Effector memory CD4-positive, alpha-beta T cell (primary cell): ENCODE data around the gene HSF5.

Experiments
- DNase-seq, 3 donors: peaks; one replicate each; pipeline ENCODE4 v3.0.0-alpha.2; 2020
- H3K27ac ChIP-seq: 2 replicates; pipeline ENCODE4 v1.7.0; 2013; ENCODE audit warnings: mild to moderate bottlenecking, low read length, moderate library complexity; ENCODE audit not compliant: insufficient read depth, poor library complexity, severe bottlenecking
- H3K27me3 ChIP-seq: replicated peaks from 2 replicates; pipeline ENCODE4 v1.7.0; 2013; ENCODE audit warnings: mild to moderate bottlenecking, low read length; ENCODE audit not compliant: insufficient read depth, control insufficient read depth, poor library complexity, severe bottlenecking
- H3K36me3 ChIP-seq: 2 replicates; pipeline ENCODE4 v1.7.0; 2013; ENCODE audit warnings: mild to moderate bottlenecking, low read length, moderate library complexity; ENCODE audit not compliant: control insufficient read depth, insufficient read depth
- H3K4me1 ChIP-seq: 2 replicates; pipeline ENCODE4 v1.7.0; 2013; ENCODE audit warnings: low read length, mild to moderate bottlenecking; ENCODE audit not compliant: control insufficient read depth, insufficient read depth, poor library complexity, severe bottlenecking
- H3K4me3 ChIP-seq: 2 replicates; pipeline ENCODE4 v1.7.0; 2013; ENCODE audit warnings: low read length, low read depth, mild to moderate bottlenecking; ENCODE audit not compliant: insufficient read depth, poor library complexity, severe bottlenecking
- H3K9me3 ChIP-seq: 2 replicates; pipeline ENCODE4 v1.7.0; 2013; ENCODE audit warnings: mild to moderate bottlenecking, low read length, moderate library complexity; ENCODE audit not compliant: control insufficient read depth

HSF5 gene

DNA sequence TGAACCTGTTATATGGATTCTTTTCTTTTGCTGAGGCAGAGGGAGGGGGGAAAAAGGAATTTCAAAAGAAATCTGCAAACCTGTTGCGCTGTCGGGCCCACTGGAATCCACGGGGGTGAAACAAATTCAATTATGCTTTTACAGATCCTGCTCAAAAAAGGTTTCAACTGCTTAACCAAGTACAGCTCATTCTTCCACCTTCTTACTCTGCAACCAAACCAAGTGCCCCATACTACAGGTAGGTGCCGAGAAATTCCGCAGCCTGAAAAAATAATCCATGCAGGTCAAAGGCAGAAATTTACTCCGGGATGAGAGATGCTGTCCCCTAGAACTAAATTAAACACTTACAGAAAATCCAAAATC, 71.3 kb downstream of the HSF5 start:
- DNase-seq: no peak
- Histone ChIP-seq H3K27ac (no peak overlapping the region), H3K4me1 (no peaks in the 10 kb centered on the region), H3K27me3 (no peaks in the 10 kb centered on the region), H3K9me3 (no peaks in the 10 kb centered on the region), H3K36me3 (no peaks in the 10 kb centered on the region), H3K4me3 (no peak overlapping the region)

DNA sequence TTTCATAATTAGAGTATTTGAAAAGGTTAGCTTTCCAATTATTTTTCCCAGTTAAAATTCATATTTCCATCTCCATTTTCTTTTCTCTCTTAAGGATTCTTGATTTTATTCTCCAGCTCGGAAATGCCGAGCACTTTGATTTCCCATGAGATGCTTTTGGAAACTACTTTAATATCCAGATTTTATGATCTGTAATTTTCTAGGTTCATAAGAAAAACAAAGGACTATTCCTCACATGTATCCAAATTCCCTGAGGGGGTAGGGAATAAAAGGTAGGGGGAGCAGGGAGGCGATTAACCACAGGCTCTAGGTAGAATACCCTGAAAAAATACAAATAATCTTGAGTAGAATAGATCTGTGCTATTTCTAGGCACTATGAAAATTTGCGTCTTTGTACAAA, 71.8 kb downstream of the HSF5 start:
- Histone ChIP-seq H3K9me3 (no peaks in the 10 kb centered on the region), H3K27me3 (no peaks in the 10 kb centered on the region), H3K4me3 (no peak overlapping the region), H3K27ac (no peak overlapping the region), H3K4me1 (no peaks in the 10 kb centered on the region), H3K36me3 (no peaks in the 10 kb centered on the region)
- DNase-seq: no peak

DNA sequence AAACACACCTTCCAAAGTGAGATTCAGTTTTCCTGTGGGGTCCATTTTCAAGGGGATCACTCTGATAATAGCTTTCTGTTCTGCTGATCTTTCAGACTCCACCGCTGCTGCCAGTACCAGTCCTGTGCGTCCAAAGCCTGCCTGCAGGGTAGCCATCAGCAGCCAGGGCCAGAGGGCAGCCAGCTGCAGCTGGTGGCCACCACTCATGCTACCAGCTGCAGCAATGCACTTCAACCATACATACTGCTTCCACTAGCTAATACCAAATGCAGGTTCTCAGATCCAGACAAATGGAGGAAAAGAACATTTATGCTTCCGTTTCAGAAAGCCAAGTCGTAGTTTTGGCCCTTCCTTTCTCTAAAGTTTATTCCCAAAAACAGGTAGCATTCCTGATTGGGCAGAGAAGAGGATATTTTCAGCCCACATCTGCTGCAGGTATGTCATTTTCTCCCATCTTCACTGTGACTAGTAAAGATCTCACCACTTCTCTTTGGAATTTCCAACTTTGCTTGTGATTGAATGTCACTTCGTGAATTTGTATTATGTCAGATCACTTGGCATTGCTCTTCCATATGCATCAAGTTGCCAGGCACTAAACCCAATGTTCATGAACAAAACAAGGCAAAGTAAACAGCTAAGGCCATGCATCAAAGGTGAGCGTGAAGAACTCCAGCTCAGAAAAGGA, 72.7 kb downstream of the HSF5 start:
- no peak overlapping the region for H3K27ac ChIP-seq
- no peaks in the 10 kb centered on the region for H3K36me3 ChIP-seq
- H3K9me3 ChIP-seq: no peaks in the 10 kb centered on the region
- no peak overlapping the region for H3K4me3 ChIP-seq
- DNase-seq: no peak
- no peaks in the 10 kb centered on the region for H3K27me3 ChIP-seq
- H3K4me1 ChIP-seq: no peaks in the 10 kb centered on the region

DNA sequence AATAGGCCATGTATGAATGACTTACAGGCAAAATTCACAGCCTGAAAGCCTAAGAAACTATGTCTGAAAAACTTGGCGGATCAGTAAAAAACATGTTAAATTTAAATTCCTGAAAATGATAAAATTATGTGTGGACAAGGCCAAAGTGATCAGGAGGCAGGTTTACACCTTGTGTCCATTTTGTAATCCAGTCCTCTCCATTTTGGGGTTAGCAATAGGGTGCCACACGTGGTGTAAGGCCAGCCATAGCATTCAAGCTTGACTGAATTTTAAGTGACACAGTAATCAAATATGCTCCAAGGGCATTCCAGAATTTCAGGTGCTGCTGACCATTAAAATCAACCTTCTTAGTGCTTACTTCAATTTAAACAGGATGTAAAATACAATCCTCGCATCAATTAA, 73.6 kb downstream of the HSF5 start:
- H3K4me3 ChIP-seq: no peak overlapping the region
- no peaks in the 10 kb centered on the region for H3K27me3 ChIP-seq
- no peak overlapping the region for H3K27ac ChIP-seq

DNA sequence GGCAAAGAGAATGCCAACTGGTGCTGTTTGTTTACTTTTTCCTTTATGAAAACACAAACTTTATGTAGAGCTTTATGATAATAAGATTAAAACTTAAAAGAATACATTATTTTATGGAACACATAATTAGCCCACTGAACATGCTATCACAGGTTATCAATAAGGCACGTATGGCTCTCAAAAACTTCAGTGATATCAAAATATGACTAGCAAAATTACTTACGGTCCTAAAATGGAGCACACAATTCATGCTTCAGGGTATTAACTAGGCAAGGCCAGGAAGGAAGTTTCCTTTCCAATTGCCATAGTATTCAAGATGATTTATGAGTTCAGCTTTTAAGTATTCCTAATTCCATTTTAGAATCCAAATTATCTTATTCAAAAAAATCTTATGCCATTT, 74.5 kb downstream of the HSF5 start:
- no peak for DNase-seq
- H3K27ac ChIP-seq: no peak overlapping the region
- no peaks in the 10 kb centered on the region for H3K36me3 ChIP-seq
- H3K4me1 ChIP-seq: no peaks in the 10 kb centered on the region
- H3K27me3 ChIP-seq: no peaks in the 10 kb centered on the region
- no peak overlapping the region for H3K4me3 ChIP-seq
- no peaks in the 10 kb centered on the region for H3K9me3 ChIP-seq

More for the DNA sequence above, 73.6 kb downstream of the HSF5 start:
- Histone ChIP-seq H3K36me3 (no peaks in the 10 kb centered on the region), H3K9me3 (no peaks in the 10 kb centered on the region), H3K4me1 (no peaks in the 10 kb centered on the region)
- DNase-seq: no peak

DNA sequence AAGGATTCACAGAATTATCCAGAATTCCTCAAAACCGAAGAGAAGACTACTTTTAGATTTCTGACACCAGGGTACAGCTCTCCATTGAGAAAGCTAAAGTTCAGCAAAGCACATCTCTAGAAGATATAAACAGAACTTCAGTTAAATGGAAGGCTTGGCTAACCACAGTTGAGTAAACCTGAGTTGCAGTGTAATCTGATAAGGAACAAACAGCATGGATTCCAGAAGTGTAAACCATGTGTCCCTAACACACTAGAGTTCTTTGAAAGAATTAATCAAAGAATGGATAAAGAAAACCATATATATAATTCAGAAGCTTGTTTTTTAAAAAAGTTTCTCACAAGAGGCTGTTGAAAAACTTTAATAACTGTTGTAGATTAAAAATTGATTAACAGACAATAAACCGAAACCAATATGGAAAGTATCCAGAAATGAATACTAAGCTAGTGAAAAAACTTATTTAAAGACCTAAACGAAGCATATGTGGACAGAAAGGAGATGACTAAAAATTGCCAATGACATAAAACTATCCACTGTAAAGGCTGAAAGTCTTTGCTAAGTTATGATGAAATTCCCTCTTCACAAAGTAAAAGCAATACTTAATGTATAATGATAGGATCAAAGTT, 75.1 kb downstream of the HSF5 start:
- Histone ChIP-seq H3K27ac (no peak overlapping the region), H3K27me3 (no peaks in the 10 kb centered on the region), H3K36me3 (no peaks in the 10 kb centered on the region), H3K9me3 (no peaks in the 10 kb centered on the region), H3K4me3 (no peak overlapping the region), H3K4me1 (no peaks in the 10 kb centered on the region)
- DNase-seq: no peak

DNA sequence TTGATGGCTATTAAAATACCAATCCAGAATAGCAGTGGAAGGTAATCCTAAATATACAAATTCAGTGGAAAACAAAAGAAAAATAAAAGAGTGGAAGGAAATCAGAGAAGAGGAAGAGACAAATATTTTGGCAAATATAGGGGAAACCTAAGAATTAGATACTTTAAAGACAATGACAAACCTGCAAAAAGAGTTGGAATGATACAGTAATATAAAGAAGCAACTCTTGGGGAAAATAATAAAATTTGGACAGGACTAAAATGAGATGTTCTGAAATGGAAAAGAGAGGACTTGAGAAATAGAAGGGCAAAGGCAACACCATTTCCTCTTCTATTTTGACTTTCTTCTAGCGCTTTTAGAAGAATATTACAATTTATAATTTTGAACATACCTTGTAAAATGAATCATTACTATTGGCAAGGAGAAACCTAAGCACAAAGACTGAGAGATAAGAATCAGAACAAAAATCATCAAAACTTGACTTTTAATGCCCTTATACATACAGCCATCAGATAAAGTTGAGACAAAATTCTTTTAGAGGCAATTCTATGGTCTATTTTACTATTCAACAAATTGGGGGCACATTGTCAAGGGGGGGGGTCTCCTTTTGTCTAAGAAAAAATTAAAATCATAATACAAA, 76.0 kb downstream of the HSF5 start:
- no peak overlapping the region for H3K4me3 ChIP-seq
- H3K4me1 ChIP-seq: no peaks in the 10 kb centered on the region
- no peaks in the 10 kb centered on the region for H3K27me3 ChIP-seq
- DNase-seq: no peak
- H3K27ac ChIP-seq: no peak overlapping the region
- H3K9me3 ChIP-seq: no peaks in the 10 kb centered on the region
- no peaks in the 10 kb centered on the region for H3K36me3 ChIP-seq

DNA sequence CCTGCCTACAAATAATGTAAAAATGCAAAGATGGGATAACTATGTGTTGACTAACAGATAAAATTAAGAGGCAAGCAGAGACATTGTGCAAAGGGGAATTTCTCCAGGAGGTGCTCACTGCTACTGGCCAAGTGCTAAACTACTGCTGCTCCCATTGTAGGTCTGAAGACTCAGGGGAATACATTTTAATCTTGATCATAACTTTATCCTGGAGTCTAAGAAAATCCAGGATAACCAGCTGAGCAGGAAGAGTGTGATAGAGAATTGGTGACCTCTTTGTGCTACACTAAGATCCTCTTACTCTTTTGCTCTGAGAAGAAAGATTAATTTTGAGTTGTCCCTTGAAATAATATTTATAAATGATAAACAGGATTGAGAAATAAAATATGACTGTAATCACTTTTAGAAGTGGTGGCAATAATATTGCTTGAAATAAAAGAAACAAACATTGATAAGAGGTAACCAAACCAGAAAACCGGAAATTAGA, 76.8 kb downstream of the HSF5 start:
- no peaks in the 10 kb centered on the region for H3K27me3 ChIP-seq
- no peaks in the 10 kb centered on the region for H3K36me3 ChIP-seq
- no peaks in the 10 kb centered on the region for H3K4me1 ChIP-seq
- DNase-seq: no peak
- no peak overlapping the region for H3K4me3 ChIP-seq
- H3K27ac ChIP-seq: no peak overlapping the region
- H3K9me3 ChIP-seq: no peaks in the 10 kb centered on the region

DNA sequence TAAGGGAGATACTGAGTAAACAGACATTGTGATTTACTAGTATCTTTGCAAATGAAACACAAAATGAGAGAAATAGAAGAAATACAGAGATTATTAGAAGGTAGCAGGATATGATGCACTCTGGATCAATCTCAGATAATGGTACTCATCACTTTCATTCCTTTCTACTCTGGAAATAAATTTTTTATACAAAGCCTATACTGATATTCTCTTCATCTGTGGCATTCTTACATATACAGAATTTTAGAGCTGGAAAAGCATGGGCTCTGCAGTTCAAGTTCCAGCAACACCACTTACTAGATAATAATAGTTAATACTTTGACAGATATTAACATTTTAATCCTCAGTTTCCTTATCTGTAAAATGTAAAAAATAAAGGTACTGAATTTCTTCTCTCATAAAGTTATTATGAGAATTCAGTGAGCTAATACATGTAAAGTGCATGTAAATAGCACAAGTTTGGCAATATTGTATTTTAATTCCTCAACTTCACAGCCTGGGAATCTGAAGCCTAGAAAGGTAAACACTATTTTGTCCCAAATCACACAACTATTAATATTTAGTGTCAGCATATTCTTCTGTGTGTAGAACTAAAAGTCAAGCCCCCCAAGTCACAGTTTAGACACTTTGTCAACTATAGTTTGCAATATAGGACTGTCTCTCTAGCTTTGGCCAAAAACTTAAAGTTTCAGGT, 77.3 kb downstream of the HSF5 start:
- H3K27ac ChIP-seq: no peak overlapping the region
- DNase-seq: no peak
- no peaks in the 10 kb centered on the region for H3K36me3 ChIP-seq
- H3K27me3 ChIP-seq: no peaks in the 10 kb centered on the region
- no peaks in the 10 kb centered on the region for H3K4me1 ChIP-seq
- H3K9me3 ChIP-seq: no peaks in the 10 kb centered on the region
- no peak overlapping the region for H3K4me3 ChIP-seq

DNA sequence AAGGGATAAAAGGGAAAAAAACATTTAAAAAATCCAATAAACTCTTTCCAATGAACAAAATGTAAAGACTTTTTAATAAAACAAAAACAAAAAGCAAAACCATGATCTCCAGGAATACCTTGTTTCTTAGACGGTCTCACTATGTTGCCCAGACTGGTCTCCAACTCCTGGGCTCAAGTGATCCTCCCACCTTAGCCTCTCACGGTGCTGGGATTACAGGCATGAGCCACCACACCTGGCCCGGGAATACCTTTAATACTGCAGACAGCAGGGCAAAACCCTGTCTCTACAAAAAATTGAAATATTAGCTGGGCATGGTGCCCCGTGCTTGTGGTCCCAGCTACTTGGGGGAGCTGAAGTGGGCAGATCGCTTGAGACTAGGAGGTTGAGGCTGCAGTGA, 78.8 kb downstream of the HSF5 start:
- no peak for DNase-seq
- Histone ChIP-seq H3K27me3 (no peaks in the 10 kb centered on the region), H3K4me3 (no peak overlapping the region), H3K9me3 (no peaks in the 10 kb centered on the region), H3K27ac (no peak overlapping the region), H3K36me3 (no peaks in the 10 kb centered on the region), H3K4me1 (no peaks in the 10 kb centered on the region)
